ENCODE results near the gene PELI2. TPM values are rescaled to one million over a fixed set of nuclear protein-coding genes. Genes with fewer than 3 reads are reported as not detected.

Gene PELI2
- total RNA-seq, 2 donors from 2014 or later, result 8.9 to 25.7 TPM

- Histone ChIP-seq H3K36me3 (no peaks in the 10 kb centered on the region), H3K4me1 (replicated peaks) (no peaks in the 10 kb centered on the region), H3K9me3 (no peaks in the 10 kb centered on the region), H3K4me3 (no peak overlapping the region), H3K27me3 (replicated peaks; ENCODE audit: insufficient read depth) (no peaks in the 10 kb centered on the region), H3K27ac (no peak overlapping the region)
- intact Hi-C loops (cut with DNase I), result no loop called here
- no peak for DNase-seq (ENCODE audit: low spot score)
- WGBS, result 100% methylated on average over 1 of the region's 1 CpG
- no peak for TF ChIP-seq CTCF (IDR thresholded peaks at IDR 0.05)
- TF ChIP-seq POLR2A (IDR thresholded peaks at IDR 0.05), result no peak
- no peak for TF ChIP-seq POLR2AphosphoS5 (IDR thresholded peaks at IDR 0.05)
Observed at GRCh38 chr14:56152221-56152620, 34.0 kb downstream of the PELI2 start.

- Histone ChIP-seq H3K4me3 (no peak overlapping the region), H3K27me3 (replicated peaks; ENCODE audit: insufficient read depth) (no peaks in the 10 kb centered on the region), H3K36me3 (no peaks in the 10 kb centered on the region), H3K4me1 (replicated peaks) (no peaks in the 10 kb centered on the region), H3K27ac (no peak overlapping the region), H3K9me3 (no peaks in the 10 kb centered on the region)
- intact Hi-C loops (cut with DNase I), result no loop called here
- no peak for TF ChIP-seq POLR2A (IDR thresholded peaks at IDR 0.05)
- no peak for TF ChIP-seq CTCF (IDR thresholded peaks at IDR 0.05)
- no peak for TF ChIP-seq POLR2AphosphoS5 (IDR thresholded peaks at IDR 0.05)
- WGBS, result 90% methylated on average over 2 of the region's 2 CpGs
- no peak for DNase-seq (ENCODE audit: low spot score)
Observed at GRCh38 chr14:56153267-56153666, 35.1 kb downstream of the PELI2 start.

- H3K27ac ChIP-seq, result no peak overlapping the region
- intact Hi-C loops (cut with DNase I), result no loop called here
- WGBS, result 89% methylated on average over 5 of the region's 5 CpGs
- TF ChIP-seq CTCF (IDR thresholded peaks at IDR 0.05) (no peak), POLR2AphosphoS5 (IDR thresholded peaks at IDR 0.05) (no peak), POLR2A (IDR thresholded peaks at IDR 0.05) (no peak)
- H3K9me3 ChIP-seq, result no peaks in the 10 kb centered on the region
- H3K4me1 ChIP-seq (replicated peaks), result no peaks in the 10 kb centered on the region
- no peaks in the 10 kb centered on the region for H3K36me3 ChIP-seq
- no peak for DNase-seq (ENCODE audit: low spot score)
- no peak overlapping the region for H3K4me3 ChIP-seq
- no peaks in the 10 kb centered on the region for H3K27me3 ChIP-seq (replicated peaks; ENCODE audit: insufficient read depth)
Observed at GRCh38 chr14:56154321-56154720, 36.1 kb downstream of the PELI2 start.

GRCh38 chr14:56156096-56156495 is 37.9 kb downstream of the PELI2 start:
- no peaks in the 10 kb centered on the region for H3K27me3 ChIP-seq (replicated peaks; ENCODE audit: insufficient read depth)

More at GRCh38 chr14:56156096-56156495, 37.9 kb downstream of the PELI2 start:
- H3K4me3 ChIP-seq, result no peak overlapping the region
- TF ChIP-seq CTCF (IDR thresholded peaks at IDR 0.05) (no peak), POLR2A (IDR thresholded peaks at IDR 0.05) (no peak), POLR2AphosphoS5 (IDR thresholded peaks at IDR 0.05) (no peak)
- H3K9me3 ChIP-seq, result no peaks in the 10 kb centered on the region
- H3K36me3 ChIP-seq, result no peaks in the 10 kb centered on the region
- intact Hi-C loops (cut with DNase I), result no loop called here
- no peaks in the 10 kb centered on the region for H3K4me1 ChIP-seq (replicated peaks)
- no peak overlapping the region for H3K27ac ChIP-seq
- no peak for DNase-seq (ENCODE audit: low spot score)

All from prostate gland (tissue), 2 donors.